Hepatocyte (in vitro differentiated cells): ENCODE results near the gene TAS1R3.

ENCODE experiments used
- CTCF ChIP-seq: fragments of 200-600 bp; sonication (generic); IDR thresholded peaks from 2 replicates; pipeline ENCODE4 v1.5.1; 2016; ENCODE audit warnings: antibody characterized with exemption, mild to moderate bottlenecking; ENCODE audit not compliant: poor library complexity
- EZH2 ChIP-seq: fragments of 200-600 bp; sonication (generic); IDR thresholded peaks from 2 replicates; pipeline ENCODE4 v1.6.1; 2016; ENCODE audit warnings: antibody characterized with exemption, mild to moderate bottlenecking, borderline replicate concordance

- TF ChIP-seq CTCF (no peak), EZH2 (no peak)
Measured at GRCh38 chr1:1334835-1335234, 3.8 kb downstream of the TAS1R3 start.
